Spinal cord (tissue), 10 donors: Measurements from ENCODE around the gene TSC22D2. TPM values are rescaled to one million over a fixed set of nuclear protein-coding genes. Genes with fewer than 3 reads are reported as not detected.

Experiments used
- DNase-seq, 6 donors: peaks; one replicate each; pipeline versions ENCODE4 v3.0.0 to v3.0.0-alpha.2; 2013 to 2015; ENCODE audit warnings: low spot score in 6 of 6, low read depth in 4 of 6
- H3K27ac ChIP-seq: one replicate; pipeline ENCODE4 v1.5.1; 2013; ENCODE audit warnings: low read depth, low read length, control low read depth
- H3K27me3 ChIP-seq: one replicate; pipeline ENCODE4 v1.6.1; 2013; ENCODE audit warnings: low read length; ENCODE audit not compliant: control insufficient read depth, insufficient read depth
- H3K36me3 ChIP-seq: one replicate; pipeline ENCODE4 v1.6.1; 2013; ENCODE audit warnings: low read length; ENCODE audit not compliant: control insufficient read depth, insufficient read depth
- H3K4me1 ChIP-seq: one replicate; pipeline ENCODE4 v1.6.1; 2013; ENCODE audit warnings: low read length; ENCODE audit not compliant: control insufficient read depth, insufficient read depth
- H3K4me3 ChIP-seq: one replicate; pipeline ENCODE4 v1.5.1; 2013; ENCODE audit warnings: low read depth, low read length, control low read depth
- H3K9me3 ChIP-seq: one replicate; pipeline ENCODE4 v1.6.1; 2013; ENCODE audit warnings: low read length; ENCODE audit not compliant: control insufficient read depth, insufficient read depth
- WGBS: methylation state at CpG from one replicate; pipeline ENCODE4 v1.1.5; 2013; ENCODE audit warnings: missing lambda C conversion rate; ENCODE audit not compliant: insufficient coverage; 5-methylcytosine and 5-hydroxymethylcytosine counted together
- polyA plus RNA-seq, 2 donors: library from polyadenylated mRNA; unstranded; fragments of 120-200 nt; gene quantifications; one replicate each; pipeline ENCODE4 v1.2.1, GENCODE V29; 2013; ENCODE audit not compliant: insufficient read length in 2 of 2
- total RNA-seq, 2 donors: library from RNA; depleted of rRNA in 1 of 2; stranded (reverse); fragments of 120-200 nt in 1 of 2; fragments of >200 nt in 1 of 2; gene quantifications; one replicate each; pipeline versions ENCODE4 v1.2.3 to v1.2.4, GENCODE V29; 2013 to 2014
- donor health status: healthy.

Gene TSC22D2
- total and polyA plus RNA-seq, 4 donors, result 16.8 to 35.5 (median 34.5) TPM

DNA sequence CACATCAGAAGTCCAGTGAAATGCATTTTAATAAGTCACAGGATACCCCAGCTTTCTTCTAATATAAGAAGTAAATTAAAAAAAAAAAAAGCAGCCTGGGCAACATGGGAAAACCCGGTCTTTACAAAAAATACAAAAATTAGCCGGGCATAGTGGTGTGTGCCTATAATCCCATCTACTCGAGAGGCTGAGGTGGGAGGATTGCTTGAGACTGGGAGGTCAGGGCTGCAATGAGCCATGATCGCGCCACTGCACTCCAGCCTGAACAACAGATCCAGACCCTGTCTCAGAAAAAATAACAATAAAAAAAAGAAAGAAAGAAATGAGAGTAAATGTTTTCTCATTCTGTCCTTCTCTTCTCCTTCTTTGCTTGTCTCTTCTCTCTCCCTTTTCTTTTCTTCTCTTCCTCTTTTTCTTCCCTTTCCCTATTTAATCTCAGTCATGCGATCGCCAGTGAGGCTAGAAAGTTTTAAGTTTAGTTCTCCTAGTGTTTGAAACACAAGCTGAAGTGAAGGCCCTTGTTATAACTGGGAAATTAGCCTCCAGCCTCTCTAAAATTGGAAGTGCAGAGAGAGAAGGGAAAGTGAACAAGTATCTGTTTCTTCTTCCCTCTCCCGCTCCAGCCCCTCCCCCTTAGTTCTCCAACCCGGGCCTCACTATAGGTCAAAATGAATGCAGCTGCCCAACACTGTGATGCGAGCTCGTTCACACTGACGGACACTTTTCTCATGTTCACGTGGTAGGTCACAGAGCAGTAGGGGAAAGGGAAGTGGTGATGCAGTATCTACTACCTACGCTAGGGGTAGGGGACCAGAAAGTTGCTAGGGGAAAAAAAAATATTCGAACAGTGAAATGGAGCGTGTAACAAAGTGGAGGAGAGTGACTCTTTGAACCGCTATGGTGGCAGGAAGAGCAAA is 23.5 kb upstream of the TSC22D2 start:
- Histone ChIP-seq H3K27me3 (no peaks in the 10 kb centered on the region), H3K36me3 (no peaks in the 10 kb centered on the region), H3K27ac (peak overlapping the region; percentile 20), H3K4me3 (peak overlapping the region; percentile 24), H3K4me1 (peaks cover 6% of the 10 kb centered on the region), H3K9me3 (no peaks in the 10 kb centered on the region)
- peak in 2 of 6 donors; percentile 45 to 65 for DNase-seq
- 42% methylated on average over 9 of the region's 17 CpGs for WGBS

DNA sequence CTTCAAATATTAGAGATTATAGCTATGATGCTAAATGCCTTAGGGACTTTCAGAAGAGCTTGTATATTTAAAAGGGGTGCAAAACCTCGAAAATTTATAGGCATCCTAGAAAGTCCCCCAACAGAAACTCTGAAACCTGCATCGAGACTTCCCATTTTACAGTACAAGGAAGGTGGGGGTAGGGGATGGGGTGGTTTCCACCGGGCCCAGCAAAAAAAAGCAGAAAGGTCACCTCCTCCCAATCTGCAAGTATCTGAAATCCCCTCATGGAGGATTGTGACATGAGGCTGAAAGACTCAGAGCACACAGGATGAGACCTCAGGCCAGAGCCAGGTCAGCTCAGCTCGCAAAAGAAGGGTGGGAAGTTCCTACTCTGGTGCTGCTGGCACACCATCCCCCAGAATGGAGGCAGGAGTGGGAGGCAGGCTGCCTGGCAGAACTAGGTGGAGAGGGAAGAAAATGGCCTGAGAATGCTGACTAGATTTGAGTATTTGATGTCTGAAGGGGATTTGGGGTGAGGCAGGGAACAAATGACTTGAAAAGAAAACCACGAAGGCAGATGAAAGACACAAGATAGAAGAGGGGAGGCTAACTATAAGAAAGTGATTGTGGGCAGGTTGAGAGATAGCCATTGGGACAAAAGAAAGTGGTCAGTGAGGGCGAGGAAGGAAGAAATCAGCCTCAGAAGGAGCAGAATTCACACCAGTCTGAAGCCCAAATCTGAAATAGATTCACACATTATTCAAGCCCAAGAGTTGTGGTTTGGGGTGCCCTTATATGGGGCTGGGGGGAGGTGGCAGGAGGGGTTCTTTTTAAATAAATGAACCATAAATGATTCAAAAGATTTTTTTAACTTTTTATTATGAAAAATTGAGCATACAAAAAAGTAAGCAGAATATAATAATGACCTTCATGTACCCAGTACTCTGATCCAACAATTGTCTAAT is 22.5 kb upstream of the TSC22D2 start:
- Histone ChIP-seq H3K4me3 (no peak overlapping the region), H3K27ac (peak overlapping the region; percentile 20), H3K27me3 (no peaks in the 10 kb centered on the region), H3K9me3 (no peaks in the 10 kb centered on the region), H3K4me1 (peaks cover 6% of the 10 kb centered on the region), H3K36me3 (no peaks in the 10 kb centered on the region)
- no peak for DNase-seq
- WGBS, result 95% methylated on average over 2 of the region's 6 CpGs

DNA sequence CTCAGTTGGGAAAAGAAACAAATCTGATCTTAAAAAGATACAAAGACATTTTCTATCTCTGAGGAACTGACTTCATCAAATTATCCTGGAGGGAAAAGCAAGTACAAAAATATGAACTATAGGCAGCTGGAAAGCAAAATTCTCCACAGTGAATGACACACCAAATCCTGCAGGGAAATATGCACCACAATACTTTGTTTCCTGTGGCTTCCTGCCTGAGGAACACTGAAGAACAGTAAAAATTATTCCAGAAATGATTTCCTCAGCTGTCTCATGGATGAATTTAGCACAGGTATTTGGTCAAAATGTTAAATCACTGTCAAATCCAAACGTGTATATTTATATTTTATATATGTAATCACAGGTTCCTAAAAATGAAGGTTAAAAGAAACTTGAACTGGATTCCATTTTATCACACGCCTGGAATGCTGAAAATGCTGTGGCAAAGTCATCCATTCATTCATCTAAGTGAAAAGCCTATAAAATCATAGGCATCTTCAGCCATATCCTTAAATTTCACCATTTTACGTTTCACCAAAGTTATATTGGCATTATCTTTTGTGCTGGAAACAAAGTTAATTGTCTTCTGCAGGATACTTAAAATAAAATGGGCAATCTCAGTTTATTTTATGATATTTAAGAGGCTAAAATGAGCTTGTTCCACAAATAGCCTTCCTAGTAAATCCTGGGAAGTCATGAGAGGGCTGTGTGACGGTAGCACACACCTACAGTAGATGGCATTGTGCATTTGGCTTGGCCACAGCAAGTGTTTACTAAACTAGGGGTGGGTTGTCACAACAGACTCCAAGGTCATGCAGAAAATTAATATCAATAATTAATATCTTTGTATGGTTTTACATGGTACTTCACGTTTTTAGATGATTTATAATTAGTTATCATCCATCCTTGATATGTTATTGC is 19.3 kb upstream of the TSC22D2 start:
- no peak overlapping the region for H3K4me3 ChIP-seq
- no CpG with 5 or more reads among the region's 5 CpGs for WGBS
- no peaks in the 10 kb centered on the region for H3K27me3 ChIP-seq
- DNase-seq, result peak in 1 of 6 donors; percentile 1
- no peak overlapping the region for H3K27ac ChIP-seq
- no peaks in the 10 kb centered on the region for H3K36me3 ChIP-seq
- H3K9me3 ChIP-seq, result no peaks in the 10 kb centered on the region
- peaks cover 6% of the 10 kb centered on the region for H3K4me1 ChIP-seq

DNA sequence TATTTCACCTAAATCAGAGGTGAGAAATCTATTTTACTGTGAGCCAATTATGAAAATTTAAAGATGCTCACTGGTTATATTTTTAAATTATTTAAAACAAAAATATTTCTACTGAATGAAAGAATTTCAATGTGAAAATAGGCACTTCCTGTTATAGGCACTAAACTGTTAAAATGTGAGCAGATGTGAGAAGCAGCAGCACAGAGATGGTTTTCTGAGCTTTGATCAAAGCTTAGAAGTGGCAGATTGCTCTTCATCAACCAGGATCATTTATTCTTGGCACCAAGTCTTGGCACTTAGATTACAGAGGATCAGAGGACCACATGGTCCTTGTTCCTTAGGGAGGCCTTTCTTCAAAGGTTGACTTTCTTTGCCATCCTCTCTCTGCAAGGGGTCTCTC is 18.0 kb upstream of the TSC22D2 start:
- peak in 1 of 6 donors; percentile 30 for DNase-seq
- H3K4me1 ChIP-seq, result peaks cover 2% of the 10 kb centered on the region
- H3K9me3 ChIP-seq, result no peaks in the 10 kb centered on the region
- H3K27ac ChIP-seq, result no peak overlapping the region
- no peak overlapping the region for H3K4me3 ChIP-seq
- H3K27me3 ChIP-seq, result no peaks in the 10 kb centered on the region
- H3K36me3 ChIP-seq, result no peaks in the 10 kb centered on the region

DNA sequence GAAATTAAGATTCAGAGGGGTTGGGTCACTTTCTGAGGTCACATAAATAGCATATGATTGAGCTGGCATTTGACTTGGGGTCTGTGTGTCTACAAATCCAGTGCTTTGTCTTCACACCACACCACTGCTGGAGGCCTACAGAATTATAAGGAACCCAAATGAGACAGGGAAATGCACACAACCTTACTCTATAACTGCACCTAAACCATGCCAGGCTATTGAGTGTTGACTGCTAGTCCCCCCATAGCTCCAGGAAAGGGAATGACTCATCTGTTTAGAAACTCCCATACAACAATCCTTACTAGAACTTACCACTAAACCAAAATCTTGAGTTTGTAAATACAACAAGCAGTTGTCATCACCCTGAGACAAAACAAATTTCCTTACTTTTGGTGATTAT is 16.9 kb upstream of the TSC22D2 start:
- Histone ChIP-seq H3K4me1 (no peaks in the 10 kb centered on the region), H3K9me3 (no peaks in the 10 kb centered on the region), H3K27me3 (no peaks in the 10 kb centered on the region), H3K27ac (no peak overlapping the region), H3K4me3 (no peak overlapping the region), H3K36me3 (no peaks in the 10 kb centered on the region)
- no peak for DNase-seq

DNA sequence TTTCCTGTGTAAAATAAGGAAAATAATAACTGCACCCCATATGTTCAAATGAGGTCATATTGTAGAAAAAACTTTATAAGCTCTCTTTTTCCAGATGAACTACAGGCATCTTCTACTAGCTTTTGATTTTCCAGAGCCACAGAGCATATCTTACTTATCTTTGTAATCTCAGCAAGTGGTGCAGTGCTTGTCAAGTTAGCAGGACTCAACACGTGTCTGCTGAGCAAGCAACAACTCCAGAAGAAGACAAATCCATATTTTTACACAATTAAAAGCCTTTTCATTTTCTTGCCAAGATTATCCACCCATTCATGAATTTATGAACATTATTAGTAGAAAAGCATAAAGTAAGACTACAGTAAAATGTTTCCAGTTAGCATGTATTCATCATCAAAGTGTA is 14.4 kb upstream of the TSC22D2 start:
- Histone ChIP-seq H3K27me3 (no peaks in the 10 kb centered on the region), H3K4me1 (no peaks in the 10 kb centered on the region), H3K9me3 (no peaks in the 10 kb centered on the region), H3K27ac (no peak overlapping the region), H3K36me3 (no peaks in the 10 kb centered on the region), H3K4me3 (no peak overlapping the region)
- no peak for DNase-seq
- no CpG with 5 or more reads among the region's 1 CpG for WGBS

DNA sequence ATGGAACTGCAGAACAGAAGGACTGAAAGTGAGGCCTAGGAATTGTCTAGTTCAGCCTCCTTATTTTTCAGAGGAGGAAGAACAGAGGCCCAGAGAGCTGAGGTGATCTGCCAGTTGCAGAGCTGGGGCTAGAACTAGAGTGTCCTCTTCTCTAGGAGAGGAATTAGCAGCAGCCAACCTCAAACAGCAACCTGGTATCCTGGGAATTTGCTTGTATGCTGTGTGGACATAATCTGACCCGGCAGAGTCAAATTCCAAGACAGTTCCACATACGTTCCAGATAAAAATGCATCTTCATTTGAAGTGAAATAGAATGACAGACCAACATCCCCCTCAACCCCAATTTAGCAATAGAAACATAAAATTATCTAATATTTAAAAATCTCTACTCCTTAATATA is 13.5 kb upstream of the TSC22D2 start:
- no peaks in the 10 kb centered on the region for H3K27me3 ChIP-seq
- WGBS, result no CpG with 5 or more reads among the region's 2 CpGs
- H3K27ac ChIP-seq, result no peak overlapping the region
- no peak for DNase-seq
- no peaks in the 10 kb centered on the region for H3K9me3 ChIP-seq
- no peak overlapping the region for H3K4me3 ChIP-seq
- no peaks in the 10 kb centered on the region for H3K36me3 ChIP-seq
- H3K4me1 ChIP-seq, result no peaks in the 10 kb centered on the region

DNA sequence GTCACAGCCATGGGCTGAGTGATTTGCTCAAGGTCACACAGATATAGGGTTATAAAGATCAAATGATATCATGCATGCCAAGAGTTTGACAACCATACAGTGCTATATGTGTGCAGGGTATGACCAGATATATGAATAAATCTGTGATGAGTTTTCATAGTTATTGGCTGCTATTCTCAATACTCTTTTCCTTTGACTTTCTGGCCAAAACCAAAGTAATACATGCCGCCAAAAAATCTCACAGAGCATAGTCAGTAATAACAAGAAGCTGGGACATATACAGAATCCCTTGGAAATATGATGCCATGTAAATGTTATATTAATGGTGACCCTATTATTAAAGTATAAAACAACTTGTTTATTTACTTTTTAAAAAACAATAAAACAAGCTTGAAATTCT is 11.6 kb upstream of the TSC22D2 start:
- no peak overlapping the region for H3K27ac ChIP-seq
- no peaks in the 10 kb centered on the region for H3K27me3 ChIP-seq
- no peak for DNase-seq
- H3K9me3 ChIP-seq, result no peaks in the 10 kb centered on the region
- H3K36me3 ChIP-seq, result no peaks in the 10 kb centered on the region
- H3K4me1 ChIP-seq, result no peaks in the 10 kb centered on the region
- H3K4me3 ChIP-seq, result no peak overlapping the region
- no CpG with 5 or more reads among the region's 1 CpG for WGBS

DNA sequence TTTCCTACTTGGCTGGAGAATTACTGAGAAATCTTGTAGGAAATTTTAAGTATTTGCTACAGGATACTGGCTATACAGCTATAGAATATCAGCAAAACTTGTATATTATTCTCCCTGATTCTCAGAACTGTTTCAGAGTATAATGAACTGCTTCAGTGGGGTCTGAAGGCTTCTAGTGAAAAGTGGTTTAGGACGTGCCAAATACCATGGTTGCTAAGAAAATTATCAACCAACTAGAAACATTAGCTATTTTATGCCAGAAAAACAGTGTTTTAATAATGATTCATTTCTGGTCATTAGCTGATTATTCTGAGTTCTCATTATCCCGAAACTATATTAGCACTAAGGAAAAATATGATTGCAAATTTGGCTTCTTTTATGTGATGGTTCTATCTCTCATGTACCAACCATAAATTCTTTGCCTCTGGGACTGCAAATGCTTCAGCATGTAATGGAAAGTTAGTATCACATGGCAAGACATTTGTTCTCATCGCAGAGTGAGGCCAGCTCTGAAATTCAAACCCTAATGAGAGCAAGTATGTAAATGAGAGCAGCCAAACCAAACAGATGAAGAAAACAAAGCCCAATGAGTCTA is 11.0 kb upstream of the TSC22D2 start:
- H3K9me3 ChIP-seq, result no peaks in the 10 kb centered on the region
- H3K27me3 ChIP-seq, result no peaks in the 10 kb centered on the region
- no peak overlapping the region for H3K4me3 ChIP-seq
- no peak overlapping the region for H3K27ac ChIP-seq
- peak in 2 of 6 donors; percentile 18 to 51 for DNase-seq
- H3K36me3 ChIP-seq, result no peaks in the 10 kb centered on the region
- no CpG with 5 or more reads among the region's 3 CpGs for WGBS
- no peaks in the 10 kb centered on the region for H3K4me1 ChIP-seq
